GM18499 (cell line): Measurements from ENCODE around the gene APOD.

Experiments
- ATAC-seq: cut with Tn5 transposase; IDR thresholded peaks from one replicate; pipeline ENCODE4 v1.9.1; 2021; ENCODE audit warnings: moderate number of reproducible peaks; ENCODE audit not compliant: insufficient read depth, unreplicated experiment

The APOD gene

GRCh38 chr3:195559723-195560409 lies 23.9 kb downstream of the APOD start:
- ATAC-seq = no peak

GRCh38 chr3:195558602-195559001 lies 25.1 kb downstream of the APOD start:
- ATAC-seq = no peak

GRCh38 chr3:195557322-195557721 lies 26.4 kb downstream of the APOD start:
- ATAC-seq = no peak

- no peak for ATAC-seq
Observed at GRCh38 chr3:195556390-195556789, 27.4 kb downstream of the APOD start.

- ATAC-seq = no peak
Observed at GRCh38 chr3:195555110-195555509, 28.6 kb downstream of the APOD start.

- no peak for ATAC-seq
Observed at GRCh38 chr3:195554458-195554857, 29.3 kb downstream of the APOD start.

- ATAC-seq = no peak
Observed at GRCh38 chr3:195553268-195553667, 30.5 kb downstream of the APOD start.

- ATAC-seq = no peak
Observed at GRCh38 chr3:195551381-195551978, 32.3 kb downstream of the APOD start.

- ATAC-seq = no peak
Observed at GRCh38 chr3:195550723-195551122, 33.0 kb downstream of the APOD start.

- ATAC-seq = no peak
Observed at GRCh38 chr3:195549931-195550519, 33.7 kb downstream of the APOD start.

- no peak for ATAC-seq
Observed at GRCh38 chr3:195548987-195549386, 34.8 kb downstream of the APOD start.

- no peak for ATAC-seq
Observed at GRCh38 chr3:195548501-195548900, 35.2 kb downstream of the APOD start.

- ATAC-seq = no peak
Observed at GRCh38 chr3:195548006-195548405, 35.7 kb downstream of the APOD start.

- ATAC-seq = no peak
Observed at GRCh38 chr3:195546130-195546560, 37.6 kb downstream of the APOD start.

GRCh38 chr3:195544634-195545033 lies 39.1 kb downstream of the APOD start:
- no peak for ATAC-seq

GRCh38 chr3:195544230-195544536 lies 39.6 kb downstream of the APOD start:
- ATAC-seq = no peak

GRCh38 chr3:195543500-195544229 lies 40.1 kb downstream of the APOD start:
- no peak for ATAC-seq

GRCh38 chr3:195542698-195543499 lies 40.8 kb downstream of the APOD start, which contains the start of gene PPP1R2:
PPP1R2 (minus strand) TSS chr3:195543325; CDS start chr3:195543025, 300 bp downstream.
- peak; percentile 37 for ATAC-seq

GRCh38 chr3:195542316-195542697 lies 41.4 kb downstream of the APOD start:
- no peak for ATAC-seq

- no peak for ATAC-seq
Observed at GRCh38 chr3:195540511-195540910, 43.2 kb downstream of the APOD start.
